ENCODE measurements around the gene BDH1. TPM values are rescaled to one million over a fixed set of nuclear protein-coding genes. Genes with fewer than 3 reads are reported as not detected.

BDH1 gene
- total and polyA plus RNA-seq, 2 of the 13 experiments (the other 11 are each of a cell fraction or from before 2014, with no cell fraction given) = 21.2 to 71.9 TPM

GRCh38 chr3:197466586-197467399 lies 89.0 kb downstream of the BDH1 start (continued):
- no peak for TF ChIP-seq BCLAF1 (IDR thresholded peaks at IDR 0.05)
- no peak for TF ChIP-seq TCF12 (IDR thresholded peaks at IDR 0.05)
- TF ChIP-seq TCF12 (CRISPR knock-in tag; IDR thresholded peaks at IDR 0.05) = no peak
- TF ChIP-seq IRF2 (CRISPR knock-in tag; IDR thresholded peaks at IDR 0.05) = no peak
- no peak for TF ChIP-seq PATZ1 (CRISPR knock-in tag; IDR thresholded peaks at IDR 0.05)
- TF ChIP-seq ZSCAN21 (CRISPR knock-in tag; IDR thresholded peaks at IDR 0.05; ENCODE audit: borderline replicate concordance) = no peak
- no peak for TF ChIP-seq SNRNP70 (IDR thresholded peaks at IDR 0.05; ENCODE audit: low read depth, low read length)
- TF ChIP-seq HDAC2 (CRISPR knock-in tag; IDR thresholded peaks at IDR 0.05) = no peak
- no peak for TF ChIP-seq MED8 (CRISPR knock-in tag; IDR thresholded peaks at IDR 0.05; ENCODE audit: insufficient replicate concordance)
- TF ChIP-seq DNMT3B (CRISPR knock-in tag; conservative IDR thresholded peaks at IDR 0.05) = no peak
- TF ChIP-seq SNAPC2 (CRISPR knock-in tag; IDR thresholded peaks at IDR 0.05) = no peak
- TF ChIP-seq ZMYM4 (CRISPR knock-in tag; IDR thresholded peaks at IDR 0.05) = no peak
- no peak for TF ChIP-seq SMAD3 (CRISPR knock-in tag; IDR thresholded peaks at IDR 0.05)
- no peak for TF ChIP-seq ZZZ3 (CRISPR knock-in tag; IDR thresholded peaks at IDR 0.05; ENCODE audit: borderline replicate concordance)
- no peak for TF ChIP-seq ZNF253 (CRISPR knock-in tag; IDR thresholded peaks at IDR 0.05; ENCODE audit: borderline replicate concordance)
- TF ChIP-seq ZNF143 (CRISPR knock-in tag; IDR thresholded peaks at IDR 0.05) = no peak
- TF ChIP-seq MIER2 (CRISPR knock-in tag; IDR thresholded peaks at IDR 0.05) = no peak
- no peak for TF ChIP-seq HIVEP1 (CRISPR knock-in tag; IDR thresholded peaks at IDR 0.05)
- TF ChIP-seq ZIK1 (CRISPR knock-in tag; IDR thresholded peaks at IDR 0.05; ENCODE audit: borderline replicate concordance, low read depth) = no peak
- TF ChIP-seq E2F2 (CRISPR knock-in tag; IDR thresholded peaks at IDR 0.05; ENCODE audit: borderline replicate concordance) = no peak
- no peak for TF ChIP-seq ZNF446 (CRISPR knock-in tag; IDR thresholded peaks at IDR 0.05)
- TF ChIP-seq ZNF367 (CRISPR knock-in tag; IDR thresholded peaks at IDR 0.05; ENCODE audit: borderline replicate concordance) = no peak
- TF ChIP-seq TBX2 (CRISPR knock-in tag; IDR thresholded peaks at IDR 0.05; ENCODE audit: borderline replicate concordance) = peak; percentile 37; the same call in 1 of the 2 replicates
- TF ChIP-seq ZC3H4 (CRISPR knock-in tag; IDR thresholded peaks at IDR 0.05; ENCODE audit: borderline replicate concordance) = no peak
- TF ChIP-seq NONO (IDR thresholded peaks at IDR 0.05) = no peak
- no peak for TF ChIP-seq NONO (CRISPR knock-in tag; conservative IDR thresholded peaks at IDR 0.05)
